Heart left ventricle (tissue), 13 donors: Measurements from ENCODE around the gene KSR2.

Experiments used
- CTCF ChIP-seq, 12 donors: fragments of 200-600 bp; sonication (generic) in 4 of 12; IDR thresholded peaks; one replicate each; pipeline versions ENCODE4 v1.5.0 to v1.8.0; 2018 to 2022; ENCODE audit warnings: antibody characterized with exemption in 12 of 12, mild to moderate bottlenecking in 5 of 12
- POLR2A ChIP-seq, 2 donors: fragments of 450-650 bp; IDR thresholded peaks; one replicate each; pipeline ENCODE4 v1.6.1; 2017; ENCODE audit warnings: antibody characterized with exemption in 2 of 2, mild to moderate bottlenecking in 2 of 2, moderate library complexity in 2 of 2
- donor health status: ischemic (EF 13 %, LVEDD 7.1; RV severe dilation, severe dysfunction).
- donor health status: DM: no; HTN: yes; CAD: no.
- donor health status: DM: no; HTN: no; CAD: no.
- donor health status: ischemic (EF 25% LVEDD 6.9; RV normal size, moderate dysfunction).
- donor health status: ischemic (EF 25% LVEDD 5.7; RV mildly dilated, moderate dysfunction).
- donor health status: ischemic (EF 35%, LVEDD 5.7; RV mildly dilated, moderate dysfunction).
- donor health status: nonischemic (EF 11% LVEDD 7.7; RV severe dilation, severe dysfunction).
- donor health status: DM: yes; HTN: yes; CAD: no.
- donor health status: PGD.
- donor health status: ischemic (EF 29% LVEDD 5.4; RV normal size, mild dysfunction).
- donor health status: nonischemic (EF 23%, LVEDD 6.1; RV moderate dilation, normal function).

GRCh38 chr12:117674763-117675162, 294.0 kb downstream of the KSR2 start:
- TF ChIP-seq POLR2A (IDR thresholded peaks at IDR 0.05) (no peak), CTCF (IDR thresholded peaks at IDR 0.05) (no peak)
